GM18861 (cell line): ENCODE data around the gene AADACL4.
"Not testable (repeated sequence)": the region's sequence is repeated elsewhere in the genome, so short reads cannot be mapped to it uniquely, and the experiment has no call there.

Source experiments
- ATAC-seq: cut with Tn5 transposase; IDR thresholded peaks from one replicate; pipeline ENCODE4 v1.9.1; 2021; ENCODE audit not compliant: unreplicated experiment

Gene AADACL4

GRCh38 chr1:12629511-12629956, 14.4 kb upstream of the AADACL4 start:
- no peak for ATAC-seq

- no peak for ATAC-seq
These were observed 13.7 kb upstream of the AADACL4 start for GRCh38 chr1:12629985-12630760.

GRCh38 chr1:12630946-12631530, 12.8 kb upstream of the AADACL4 start:
- no peak for ATAC-seq

- no peak for ATAC-seq
These were observed 12.3 kb upstream of the AADACL4 start for GRCh38 chr1:12631571-12631970.

DNA sequence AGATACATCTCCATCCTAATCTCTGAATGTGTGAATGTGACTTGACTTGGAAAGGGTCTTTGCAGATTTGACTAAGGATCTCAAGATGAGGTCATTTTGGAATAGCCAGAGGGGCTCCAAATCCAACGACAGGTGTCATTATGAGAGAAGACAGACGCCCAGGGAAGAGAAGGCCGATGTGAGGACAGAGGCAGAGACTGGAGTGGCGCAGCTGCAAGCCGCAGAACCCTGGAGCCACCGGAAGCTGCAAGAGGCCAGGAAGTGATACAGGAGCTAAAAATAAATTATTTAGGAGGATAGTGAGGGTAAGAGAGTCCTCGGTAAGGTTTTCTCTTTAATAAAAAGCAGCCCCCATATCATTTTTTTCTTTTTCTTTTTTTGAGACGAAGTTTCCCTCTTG, 9.7 kb upstream of the AADACL4 start:
- no peak for ATAC-seq

DNA sequence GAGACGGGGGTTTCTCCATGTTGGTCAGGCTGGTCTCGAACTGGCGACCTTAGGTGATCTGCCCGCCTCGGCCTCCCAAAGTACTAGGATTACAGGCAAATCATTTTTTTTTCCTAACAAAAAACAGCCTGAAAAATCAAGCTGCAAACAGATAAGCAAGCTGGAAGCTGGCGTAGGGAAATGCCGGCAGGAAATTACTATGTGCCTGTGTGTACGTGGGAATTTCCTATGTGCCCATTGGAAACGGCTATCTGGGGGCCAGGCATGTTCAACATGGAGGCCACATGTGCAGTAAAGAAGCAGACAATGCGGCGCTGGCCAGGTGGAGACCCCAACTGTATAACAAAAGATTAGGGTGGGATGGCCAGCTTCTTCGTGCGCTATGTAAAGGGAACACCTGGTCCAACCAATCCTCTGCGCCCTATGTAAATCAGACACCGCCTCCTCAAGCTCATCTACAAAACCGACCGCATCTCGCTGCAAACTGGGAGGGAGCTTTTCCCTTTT, 9.1 kb upstream of the AADACL4 start:
- ATAC-seq: no peak

- no peak for ATAC-seq
These were observed 7.6 kb upstream of the AADACL4 start for GRCh38 chr1:12636098-12636950.

DNA sequence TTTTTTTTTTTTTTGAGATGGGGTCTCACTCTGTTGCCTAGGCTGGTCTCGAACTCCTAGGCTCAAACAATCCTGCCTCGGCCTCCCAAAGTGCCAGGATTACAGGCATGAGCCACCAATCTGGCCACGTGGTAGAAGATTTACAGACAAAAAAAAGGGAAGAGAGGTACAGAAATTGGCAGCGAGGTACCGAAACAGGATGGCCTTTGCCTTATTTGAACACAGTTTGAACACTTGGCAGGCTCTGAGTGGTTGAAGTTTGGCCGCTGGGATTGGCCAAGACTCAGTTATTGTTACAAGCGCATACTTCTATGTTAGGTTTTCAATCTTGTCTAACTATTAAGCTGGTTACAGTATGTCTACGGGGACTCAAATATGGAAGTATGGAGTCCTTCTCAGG, 6.2 kb upstream of the AADACL4 start:
- no peak for ATAC-seq

DNA sequence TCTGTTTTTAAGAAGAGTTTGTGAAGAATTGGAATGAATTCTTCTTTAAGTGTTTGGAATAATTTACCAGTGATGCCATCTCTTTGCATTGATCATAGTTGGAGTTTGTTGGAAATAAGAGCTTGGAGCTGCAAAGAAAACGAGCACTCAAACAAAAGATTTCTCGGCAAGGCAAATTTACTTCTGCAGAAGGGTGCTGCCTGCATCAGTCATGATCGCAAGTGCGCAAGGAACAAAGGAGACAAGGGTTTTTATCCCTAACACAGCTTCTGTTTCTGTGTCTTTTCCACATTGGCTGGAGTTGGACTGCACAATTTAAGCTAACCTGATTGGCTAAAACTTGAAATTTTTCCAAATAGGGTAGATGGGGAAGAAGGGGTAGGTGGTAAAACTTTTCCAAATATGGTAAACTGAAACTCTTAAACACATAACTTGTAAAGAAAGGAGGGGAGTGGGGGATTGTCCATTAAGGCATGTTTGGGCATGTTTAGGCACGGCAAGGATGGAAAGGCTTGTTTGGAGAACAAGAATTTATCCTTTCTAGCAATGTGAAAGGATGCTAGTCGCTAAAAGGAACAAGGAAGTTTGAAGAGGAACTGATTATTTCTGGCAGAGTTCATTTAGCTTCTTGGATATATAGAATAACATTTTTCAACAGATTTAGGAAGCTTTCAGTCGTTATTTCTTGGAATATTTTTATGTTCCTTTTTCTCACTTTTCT, 3.5 kb upstream of the AADACL4 start:
- no peak for ATAC-seq

DNA sequence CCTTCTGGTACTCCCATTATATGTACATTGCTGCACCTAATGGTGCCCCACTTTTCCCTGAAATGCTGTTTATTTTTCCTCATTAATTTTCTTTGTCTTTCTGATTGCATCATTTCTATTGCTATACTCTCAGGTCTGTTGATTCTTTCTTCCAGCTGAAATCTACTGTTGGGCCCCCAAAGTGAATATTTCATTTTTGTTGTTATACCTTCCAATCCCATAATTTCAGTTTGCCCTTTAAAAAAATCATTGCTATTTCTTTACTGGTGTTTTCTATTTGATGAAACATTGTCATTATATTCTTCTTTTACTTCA, 3.0 kb upstream of the AADACL4 start:
- no peak for ATAC-seq

GRCh38 chr1:12643079-12643478, 806 bp upstream of the AADACL4 start:
- no peak for ATAC-seq

- no peak for ATAC-seq
These were observed 352 bp downstream of the AADACL4 start for GRCh38 chr1:12644237-12644636.

- ATAC-seq: no peak
These were observed 944 bp downstream of the AADACL4 start for GRCh38 chr1:12644829-12645228.

DNA sequence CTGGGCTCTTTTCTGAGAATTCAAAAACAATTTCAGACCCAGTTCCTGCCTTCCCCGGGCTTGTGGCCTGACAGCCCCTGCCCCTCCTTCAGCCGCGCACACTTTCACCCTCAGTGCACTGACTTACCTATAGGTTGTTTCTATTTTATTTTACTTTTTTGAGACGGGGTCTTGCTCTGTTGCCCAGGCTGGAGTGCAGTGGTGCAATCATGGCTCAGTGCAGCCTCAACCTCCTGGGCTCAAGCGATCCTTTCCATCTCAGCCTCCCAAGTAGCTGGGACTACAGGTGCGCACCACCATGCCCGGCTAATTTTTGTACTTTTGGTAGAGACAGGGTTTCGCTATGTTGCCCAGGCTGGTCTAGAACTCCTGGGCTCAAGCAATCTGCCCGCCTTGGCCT, 1.5 kb downstream of the AADACL4 start:
- ATAC-seq: not testable (repeated sequence)

DNA sequence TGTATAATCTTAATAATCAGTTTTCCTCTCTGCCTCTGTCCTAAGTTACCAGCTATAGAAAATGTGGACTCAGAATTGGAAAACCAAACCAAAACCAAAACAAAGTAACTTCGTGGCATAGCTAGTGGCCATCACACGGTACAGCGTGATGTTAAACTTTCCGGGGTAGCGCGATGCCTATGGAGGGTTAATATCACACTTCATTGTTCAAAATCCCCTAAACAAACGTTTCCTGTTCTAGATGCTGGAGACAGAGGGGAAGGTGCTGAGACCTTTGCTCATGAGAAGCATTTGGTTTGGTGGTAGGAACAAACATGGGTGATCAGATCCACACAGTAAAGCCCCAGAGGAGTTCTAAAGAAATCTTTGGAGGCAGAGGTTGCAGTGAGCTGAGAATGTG, 4.9 kb downstream of the AADACL4 start:
- no peak for ATAC-seq

GRCh38 chr1:12649971-12650421, 6.1 kb downstream of the AADACL4 start:
- no peak for ATAC-seq

DNA sequence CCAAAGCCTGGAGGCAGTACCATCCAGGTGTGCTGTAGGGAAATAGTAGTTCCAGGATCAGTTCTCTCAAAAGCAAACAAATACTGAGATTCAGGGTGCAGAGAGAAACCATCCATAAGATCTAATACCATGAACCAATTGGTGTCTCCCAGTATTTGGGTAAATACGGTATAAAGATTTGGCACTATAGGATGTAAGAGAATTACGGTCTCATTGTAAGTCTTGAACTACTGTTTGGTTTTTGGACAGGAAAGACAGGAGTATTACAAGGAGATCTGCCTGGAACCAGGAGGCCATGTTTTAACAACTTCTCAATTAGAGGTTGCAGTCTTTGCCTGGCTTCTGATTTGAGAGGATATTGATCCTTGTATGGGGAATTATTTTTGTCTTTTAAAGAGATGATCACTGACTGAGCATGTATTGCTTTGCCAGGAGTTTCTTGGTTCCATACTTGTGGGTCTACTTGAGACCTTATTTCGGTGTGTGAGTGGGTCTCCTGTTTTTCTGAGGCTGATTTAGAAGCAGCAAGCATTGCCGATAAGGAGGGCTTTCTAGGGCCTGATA, 10.2 kb downstream of the AADACL4 start:
- no peak for ATAC-seq

GRCh38 chr1:12654657-12655056, 10.8 kb downstream of the AADACL4 start:
- no peak for ATAC-seq

- ATAC-seq: no peak
These were observed 12.7 kb downstream of the AADACL4 start for GRCh38 chr1:12656575-12656974.

DNA sequence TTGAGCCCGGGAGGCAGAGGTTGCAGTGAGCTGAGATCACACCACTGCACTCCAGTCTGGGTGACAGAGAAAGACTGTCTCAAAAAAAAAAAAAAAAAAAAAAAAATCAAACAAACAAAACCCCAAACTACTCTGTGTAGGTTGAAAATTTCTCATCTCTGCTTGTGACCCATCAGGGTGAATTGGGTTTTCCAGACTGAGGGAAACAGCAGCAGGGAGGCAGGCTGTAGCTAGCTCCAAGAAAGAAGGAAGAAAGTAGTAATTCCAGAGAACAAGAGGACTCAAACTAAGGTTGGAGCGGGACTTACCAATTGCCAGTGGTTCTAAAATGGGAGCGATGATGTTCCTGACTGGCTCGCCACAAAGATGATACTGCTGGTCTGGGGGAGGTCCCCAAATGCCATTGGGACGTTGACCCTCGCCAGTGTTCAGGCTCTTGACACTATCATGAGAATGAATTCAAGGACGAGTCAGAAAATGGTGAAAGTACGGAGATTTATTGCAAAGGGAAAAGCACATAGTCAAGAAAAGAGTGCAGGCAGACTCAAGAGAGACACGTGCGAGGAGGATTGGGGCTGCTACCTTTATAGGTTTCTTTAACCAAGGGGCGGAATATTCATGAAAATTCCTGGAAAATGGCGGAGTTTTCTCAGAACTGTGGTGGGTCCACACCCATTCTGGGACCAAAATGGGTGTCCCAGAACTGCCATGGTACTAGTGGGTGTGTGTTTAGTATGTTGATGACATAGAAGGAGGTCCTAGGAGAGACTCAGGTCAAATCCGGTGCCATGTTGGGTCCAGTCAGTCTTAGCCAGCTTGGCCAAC, 13.4 kb downstream of the AADACL4 start:
- no peak for ATAC-seq
